ENCODE data around the gene LAMC1. TPM values are rescaled to one million over a fixed set of nuclear protein-coding genes. Genes with fewer than 3 reads are reported as not detected.

LAMC1 gene
- polyA plus RNA-seq, 4 donors: 2.5 to 84.5 (median 22.2) TPM

DNA sequence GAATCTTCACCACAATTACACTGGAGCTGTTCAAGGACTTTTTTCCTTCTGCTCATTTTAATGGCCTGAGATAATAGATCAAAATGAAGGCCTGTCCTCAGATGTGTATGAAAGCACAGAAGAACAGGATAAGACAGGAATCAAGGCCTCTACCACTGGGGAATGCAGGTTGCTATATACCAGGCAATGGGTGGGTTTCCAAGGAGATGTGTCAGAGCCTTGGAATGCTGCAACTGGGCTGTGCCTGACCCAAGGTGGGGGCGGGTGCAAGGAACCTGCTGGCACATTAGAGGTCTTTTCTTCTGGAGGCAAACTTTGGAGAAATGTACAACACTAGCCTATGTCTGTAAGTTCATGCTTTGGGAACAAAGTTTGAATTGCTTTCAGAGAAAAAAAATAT, 141.1 kb downstream of the LAMC1 start:
- Histone ChIP-seq H3K9me3 (ENCODE audit: control insufficient read depth in 2 of 2, insufficient read depth in 1 of 2, low read depth in 1 of 2, low read length in 1 of 2) (no peaks in the 10 kb centered on the region), H3K4me1 (ENCODE audit: control insufficient read depth in 3 of 3, insufficient read depth in 2 of 3, low read depth in 1 of 3, low read length in 2 of 3) (no peaks in the 10 kb centered on the region), H3K27me3 (ENCODE audit: control insufficient read depth in 3 of 3, insufficient read depth in 3 of 3, low read length in 3 of 3) (no peaks in the 10 kb centered on the region), H3K36me3 (ENCODE audit: control insufficient read depth in 3 of 3, insufficient read depth in 2 of 3, low read depth in 1 of 3, low read length in 3 of 3) (no peaks in the 10 kb centered on the region), H3K27ac (ENCODE audit: low read depth in 1 of 3, low read length in 2 of 3) (no peak overlapping the region), H3K4me3 (ENCODE audit: low read depth in 1 of 3, low read length in 3 of 3) (no peak overlapping the region)
- WGBS, 3 donors: 86 to 100% (median 86%) methylated on average over 1 of the region's 1 CpG
- DNase-seq: no peak
- no peak for FAIRE-seq

DNA sequence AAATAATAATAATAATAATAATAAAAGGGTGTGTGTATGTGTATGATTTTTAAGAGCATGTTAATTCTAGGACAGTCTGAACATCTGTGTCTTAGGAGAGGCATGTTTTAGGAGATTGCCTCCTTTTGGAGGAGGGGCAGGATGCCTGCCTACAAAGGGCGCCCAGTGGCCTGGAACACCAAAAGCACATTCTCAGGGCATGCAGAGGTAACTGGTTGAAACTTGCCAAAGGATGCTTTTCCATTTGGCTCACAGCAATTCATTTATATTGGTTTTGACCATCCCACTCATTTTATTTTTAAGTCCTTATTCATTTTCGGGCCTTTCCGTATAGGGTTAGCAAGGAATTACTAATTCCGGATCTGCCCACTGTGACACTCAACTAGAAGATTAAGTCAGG, 141.7 kb downstream of the LAMC1 start:
- Histone ChIP-seq H3K36me3 (ENCODE audit: control insufficient read depth in 3 of 3, insufficient read depth in 2 of 3, low read depth in 1 of 3, low read length in 3 of 3) (no peaks in the 10 kb centered on the region), H3K4me3 (ENCODE audit: low read depth in 1 of 3, low read length in 3 of 3) (no peak overlapping the region), H3K9me3 (ENCODE audit: control insufficient read depth in 2 of 2, insufficient read depth in 1 of 2, low read depth in 1 of 2, low read length in 1 of 2) (no peaks in the 10 kb centered on the region), H3K27ac (ENCODE audit: low read depth in 1 of 3, low read length in 2 of 3) (no peak overlapping the region), H3K27me3 (ENCODE audit: control insufficient read depth in 3 of 3, insufficient read depth in 3 of 3, low read length in 3 of 3) (no peaks in the 10 kb centered on the region), H3K4me1 (ENCODE audit: control insufficient read depth in 3 of 3, insufficient read depth in 2 of 3, low read depth in 1 of 3, low read length in 2 of 3) (no peaks in the 10 kb centered on the region)
- DNase-seq (no peak), FAIRE-seq (no peak)
- 94 to 97% (median 95%) methylated on average over 4 of the region's 4 CpGs for WGBS, 3 donors

DNA sequence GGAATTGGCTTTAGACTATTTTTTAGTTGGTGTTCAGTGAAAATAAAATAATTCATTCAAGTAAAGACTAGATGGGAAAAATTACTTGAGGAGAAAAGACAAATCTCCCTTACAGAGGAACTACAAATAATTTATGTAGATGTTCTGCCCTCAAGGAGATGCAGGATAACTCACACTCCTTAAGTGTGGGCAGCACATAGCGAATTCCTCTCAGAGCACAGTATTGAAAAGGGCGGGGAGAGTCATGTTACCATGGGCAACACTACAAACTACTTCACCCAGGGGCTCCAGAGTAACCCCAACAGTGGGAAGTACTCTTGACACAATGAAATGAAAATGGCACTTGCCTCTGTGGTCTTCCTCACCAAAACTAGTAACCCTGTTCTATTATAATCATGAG, 142.2 kb downstream of the LAMC1 start:
- H3K9me3 ChIP-seq (ENCODE audit: control insufficient read depth in 2 of 2, insufficient read depth in 1 of 2, low read depth in 1 of 2, low read length in 1 of 2): no peaks in the 10 kb centered on the region
- no peaks in the 10 kb centered on the region for H3K27me3 ChIP-seq (ENCODE audit: control insufficient read depth in 3 of 3, insufficient read depth in 3 of 3, low read length in 3 of 3)
- H3K4me1 ChIP-seq (ENCODE audit: control insufficient read depth in 3 of 3, insufficient read depth in 2 of 3, low read depth in 1 of 3, low read length in 2 of 3): no peaks in the 10 kb centered on the region
- no peak overlapping the region for H3K4me3 ChIP-seq (ENCODE audit: low read depth in 1 of 3, low read length in 3 of 3)
- 89 to 91% (median 90%) methylated on average over 2 of the region's 2 CpGs for WGBS, 3 donors
- H3K36me3 ChIP-seq (ENCODE audit: control insufficient read depth in 3 of 3, insufficient read depth in 2 of 3, low read depth in 1 of 3, low read length in 3 of 3): no peaks in the 10 kb centered on the region
- H3K27ac ChIP-seq (ENCODE audit: low read depth in 1 of 3, low read length in 2 of 3): no peak overlapping the region
- DNase-seq (no peak), FAIRE-seq (no peak)

DNA sequence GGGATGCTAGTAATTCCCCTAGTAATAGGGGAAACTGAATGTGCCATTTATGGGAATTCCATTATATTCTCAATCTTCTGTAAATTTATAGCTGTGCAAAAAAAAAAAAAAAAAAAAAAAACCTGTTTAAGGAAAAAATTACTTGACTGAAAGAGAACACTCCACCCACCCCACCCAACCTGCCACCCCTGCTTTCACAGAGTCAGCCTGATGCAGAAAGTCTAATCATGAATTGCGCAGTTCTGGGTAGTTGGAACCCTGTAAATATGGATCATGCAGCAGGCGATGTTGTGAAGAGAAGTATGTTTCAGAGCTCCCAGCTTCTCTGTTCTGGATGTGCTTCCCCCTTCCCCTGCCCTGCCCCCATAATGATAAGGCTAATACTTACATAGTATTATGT, 143.2 kb downstream of the LAMC1 start:
- WGBS, 3 donors: 93 to 100% (median 96%) methylated on average over 2 of the region's 2 CpGs
- FAIRE-seq: no peak
- Histone ChIP-seq H3K27ac (ENCODE audit: low read depth in 1 of 3, low read length in 2 of 3) (no peak overlapping the region), H3K4me1 (ENCODE audit: control insufficient read depth in 3 of 3, insufficient read depth in 2 of 3, low read depth in 1 of 3, low read length in 2 of 3) (no peaks in the 10 kb centered on the region), H3K27me3 (ENCODE audit: control insufficient read depth in 3 of 3, insufficient read depth in 3 of 3, low read length in 3 of 3) (no peaks in the 10 kb centered on the region), H3K36me3 (ENCODE audit: control insufficient read depth in 3 of 3, insufficient read depth in 2 of 3, low read depth in 1 of 3, low read length in 3 of 3) (no peaks in the 10 kb centered on the region), H3K4me3 (ENCODE audit: low read depth in 1 of 3, low read length in 3 of 3) (no peak overlapping the region), H3K9me3 (ENCODE audit: control insufficient read depth in 2 of 2, insufficient read depth in 1 of 2, low read depth in 1 of 2, low read length in 1 of 2) (no peaks in the 10 kb centered on the region)
- no peak for DNase-seq

DNA sequence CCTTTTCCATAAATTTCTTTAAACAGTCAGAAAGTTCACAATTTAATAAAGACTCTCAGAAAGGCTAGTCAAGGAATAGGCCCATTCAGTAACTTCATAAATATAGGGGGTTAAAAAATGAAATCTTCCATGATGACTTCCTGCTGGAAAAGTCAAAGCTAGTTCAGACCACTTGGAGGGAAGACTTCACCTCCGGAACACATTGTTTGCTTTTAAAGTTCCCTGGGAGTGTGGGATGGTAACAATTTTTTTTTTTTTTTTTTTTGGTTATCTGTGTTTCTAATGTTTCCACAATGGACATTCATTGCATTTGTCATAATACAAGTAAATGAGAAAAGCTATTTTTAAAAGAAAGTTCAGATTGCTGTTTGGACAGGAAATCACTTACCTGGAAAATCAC, 144.5 kb downstream of the LAMC1 start:
- 76 to 94% (median 80%) methylated on average over 1 of the region's 1 CpG for WGBS, 3 donors
- no peaks in the 10 kb centered on the region for H3K27me3 ChIP-seq (ENCODE audit: control insufficient read depth in 3 of 3, insufficient read depth in 3 of 3, low read length in 3 of 3)
- no peaks in the 10 kb centered on the region for H3K36me3 ChIP-seq (ENCODE audit: control insufficient read depth in 3 of 3, insufficient read depth in 2 of 3, low read depth in 1 of 3, low read length in 3 of 3)
- no peaks in the 10 kb centered on the region for H3K9me3 ChIP-seq (ENCODE audit: control insufficient read depth in 2 of 2, insufficient read depth in 1 of 2, low read depth in 1 of 2, low read length in 1 of 2)
- no peak for DNase-seq
- no peaks in the 10 kb centered on the region for H3K4me1 ChIP-seq (ENCODE audit: control insufficient read depth in 3 of 3, insufficient read depth in 2 of 3, low read depth in 1 of 3, low read length in 2 of 3)
- H3K4me3 ChIP-seq (ENCODE audit: low read depth in 1 of 3, low read length in 3 of 3): no peak overlapping the region
- no peak overlapping the region for H3K27ac ChIP-seq (ENCODE audit: low read depth in 1 of 3, low read length in 2 of 3)
- FAIRE-seq: no peak

DNA sequence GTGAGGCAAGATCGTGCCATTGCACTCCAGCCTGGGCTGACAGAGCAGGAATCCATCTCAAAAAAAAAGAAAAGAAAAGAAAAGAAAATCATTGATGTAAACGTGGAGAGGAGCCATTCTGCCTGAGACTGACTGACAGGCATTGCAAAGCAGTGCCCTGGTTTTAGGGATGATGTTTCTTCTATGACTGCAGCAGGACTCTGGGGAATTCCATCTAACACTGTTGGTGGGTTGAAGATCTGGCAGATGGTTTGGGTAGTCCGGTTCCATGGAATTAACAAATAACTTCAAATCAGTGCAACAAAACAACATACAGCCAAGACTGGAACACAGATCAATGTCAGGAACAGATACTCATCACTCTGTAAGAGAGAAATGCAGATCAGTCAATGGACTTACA, 145.1 kb downstream of the LAMC1 start:
- no peak overlapping the region for H3K27ac ChIP-seq (ENCODE audit: low read depth in 1 of 3, low read length in 2 of 3)
- no peak for FAIRE-seq
- no peaks in the 10 kb centered on the region for H3K9me3 ChIP-seq (ENCODE audit: control insufficient read depth in 2 of 2, insufficient read depth in 1 of 2, low read depth in 1 of 2, low read length in 1 of 2)

DNA sequence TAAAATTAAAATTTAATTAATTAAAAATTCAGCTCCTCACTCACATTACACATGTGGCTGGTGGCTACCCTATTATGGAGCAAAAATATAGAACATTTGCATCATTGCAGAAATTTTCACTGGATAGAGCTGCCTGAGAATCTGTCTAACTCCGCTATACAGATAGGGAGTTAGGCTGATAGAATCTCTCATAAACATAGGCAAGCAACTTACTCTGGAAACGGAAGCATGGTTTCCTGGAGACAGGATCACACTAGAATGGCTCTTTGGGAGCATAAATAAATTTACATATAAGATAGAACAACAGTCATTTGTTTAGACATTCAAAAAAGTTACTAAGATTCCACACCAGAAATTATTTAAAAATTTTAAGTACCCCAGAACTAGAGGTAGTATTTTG, 150.6 kb downstream of the LAMC1 start:
- no peaks in the 10 kb centered on the region for H3K9me3 ChIP-seq (ENCODE audit: control insufficient read depth in 2 of 2, insufficient read depth in 1 of 2, low read depth in 1 of 2, low read length in 1 of 2)
- WGBS, 3 donors: 77 to 82% (median 82%) methylated on average over 2 of the region's 2 CpGs
- no peaks in the 10 kb centered on the region for H3K36me3 ChIP-seq (ENCODE audit: control insufficient read depth in 3 of 3, insufficient read depth in 2 of 3, low read depth in 1 of 3, low read length in 3 of 3)
- H3K4me1 ChIP-seq (ENCODE audit: control insufficient read depth in 3 of 3, insufficient read depth in 2 of 3, low read depth in 1 of 3, low read length in 2 of 3): peaks cover 0 to 15% (median 0%) of the 10 kb centered on the region in 3 donors
- H3K27me3 ChIP-seq (ENCODE audit: control insufficient read depth in 3 of 3, insufficient read depth in 3 of 3, low read length in 3 of 3): peaks cover 0 to 2% (median 0%) of the 10 kb centered on the region in 3 donors
- no peak overlapping the region for H3K27ac ChIP-seq (ENCODE audit: low read depth in 1 of 3, low read length in 2 of 3)
- FAIRE-seq (no peak), DNase-seq (no peak)
- H3K4me3 ChIP-seq (ENCODE audit: low read depth in 1 of 3, low read length in 3 of 3): no peak overlapping the region

More for the DNA sequence above, 145.1 kb downstream of the LAMC1 start:
- WGBS, 3 donors: 69 to 73% (median 73%) methylated on average over 3 of the region's 3 CpGs
- Histone ChIP-seq H3K36me3 (ENCODE audit: control insufficient read depth in 3 of 3, insufficient read depth in 2 of 3, low read depth in 1 of 3, low read length in 3 of 3) (no peaks in the 10 kb centered on the region), H3K4me3 (ENCODE audit: low read depth in 1 of 3, low read length in 3 of 3) (no peak overlapping the region), H3K27me3 (ENCODE audit: control insufficient read depth in 3 of 3, insufficient read depth in 3 of 3, low read length in 3 of 3) (no peaks in the 10 kb centered on the region), H3K4me1 (ENCODE audit: control insufficient read depth in 3 of 3, insufficient read depth in 2 of 3, low read depth in 1 of 3, low read length in 2 of 3) (no peaks in the 10 kb centered on the region)
- DNase-seq: no peak

DNA sequence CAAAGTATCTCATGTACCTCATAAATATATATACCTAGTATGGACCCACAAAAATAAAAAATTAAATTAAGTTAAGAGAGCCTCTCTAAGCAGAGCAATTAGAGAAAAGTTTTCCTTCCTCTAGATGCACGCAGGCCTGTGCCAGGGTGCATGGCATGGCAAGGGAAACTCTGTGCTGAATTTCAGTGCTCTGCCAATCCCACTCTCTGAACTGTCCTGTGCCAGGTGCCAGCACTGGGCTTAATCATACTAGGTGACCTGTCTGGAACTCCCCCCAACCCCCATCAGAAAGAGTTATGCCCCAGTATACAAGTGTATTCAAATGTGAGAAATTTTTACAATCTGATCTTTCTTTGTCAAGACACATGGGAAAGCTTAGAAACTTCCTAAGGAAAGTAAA, 152.4 kb downstream of the LAMC1 start:
- WGBS, 3 donors: 81 to 93% (median 83%) methylated on average over 1 of the region's 1 CpG
- H3K27ac ChIP-seq (ENCODE audit: low read depth in 1 of 3, low read length in 2 of 3): no peak overlapping the region
- H3K36me3 ChIP-seq (ENCODE audit: control insufficient read depth in 3 of 3, insufficient read depth in 2 of 3, low read depth in 1 of 3, low read length in 3 of 3): no peaks in the 10 kb centered on the region
- no peak overlapping the region for H3K4me3 ChIP-seq (ENCODE audit: low read depth in 1 of 3, low read length in 3 of 3)
- peaks cover 0 to 23% (median 0%) of the 10 kb centered on the region in 3 donors for H3K4me1 ChIP-seq (ENCODE audit: control insufficient read depth in 3 of 3, insufficient read depth in 2 of 3, low read depth in 1 of 3, low read length in 2 of 3)
- DNase-seq (no peak), FAIRE-seq (no peak)
- H3K9me3 ChIP-seq (ENCODE audit: control insufficient read depth in 2 of 2, insufficient read depth in 1 of 2, low read depth in 1 of 2, low read length in 1 of 2): no peaks in the 10 kb centered on the region
- peaks cover 0 to 2% (median 0%) of the 10 kb centered on the region in 3 donors for H3K27me3 ChIP-seq (ENCODE audit: control insufficient read depth in 3 of 3, insufficient read depth in 3 of 3, low read length in 3 of 3)

DNA sequence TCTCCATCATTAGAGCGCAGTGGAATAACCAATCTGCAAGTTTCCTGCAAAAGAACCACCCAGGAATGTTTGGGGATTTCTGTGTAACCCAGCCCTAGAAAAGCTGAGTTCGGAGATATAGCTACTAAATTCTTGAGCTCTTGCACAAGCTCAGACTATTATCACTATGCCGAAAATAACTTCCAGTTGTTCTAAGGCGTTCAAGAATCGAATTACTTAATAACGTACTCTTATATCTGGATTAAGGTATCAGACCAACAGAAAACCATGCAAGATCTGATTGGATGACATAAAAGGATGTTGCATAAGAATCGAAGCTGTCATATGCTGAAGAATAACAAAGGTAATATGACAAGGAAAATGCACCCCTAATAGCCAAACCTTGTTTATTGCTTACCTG, 155.3 kb downstream of the LAMC1 start:
- H3K9me3 ChIP-seq (ENCODE audit: control insufficient read depth in 2 of 2, insufficient read depth in 1 of 2, low read depth in 1 of 2, low read length in 1 of 2): no peaks in the 10 kb centered on the region
- WGBS, 3 donors: 75 to 84% (median 83%) methylated on average over 7 of the region's 7 CpGs
- no peak for FAIRE-seq
- H3K27ac ChIP-seq (ENCODE audit: low read depth in 1 of 3, low read length in 2 of 3): no peak overlapping the region
- peaks cover 0 to 29% (median 0%) of the 10 kb centered on the region in 3 donors for H3K4me1 ChIP-seq (ENCODE audit: control insufficient read depth in 3 of 3, insufficient read depth in 2 of 3, low read depth in 1 of 3, low read length in 2 of 3)
- no peak for DNase-seq
- no peaks in the 10 kb centered on the region for H3K36me3 ChIP-seq (ENCODE audit: control insufficient read depth in 3 of 3, insufficient read depth in 2 of 3, low read depth in 1 of 3, low read length in 3 of 3)
- H3K27me3 ChIP-seq (ENCODE audit: control insufficient read depth in 3 of 3, insufficient read depth in 3 of 3, low read length in 3 of 3): peaks cover 0 to 2% (median 0%) of the 10 kb centered on the region in 3 donors
- H3K4me3 ChIP-seq (ENCODE audit: low read depth in 1 of 3, low read length in 3 of 3): no peak overlapping the region
